ENCODE measurements around the gene RHBDD2. TPM values are rescaled to one million over a fixed set of nuclear protein-coding genes. Genes with fewer than 3 reads are reported as not detected.

Gene RHBDD2
- total and polyA plus RNA-seq, 9 of the 15 experiments (the other 6 are each of a cell fraction or from before 2014, with no cell fraction given), result 3.3 to 36.7 (median 17.9) TPM

GRCh38 chr7:75914655-75915415 is 36.0 kb downstream of the RHBDD2 start, which contains the start of gene POR (continued):
- TF ChIP-seq, protein P1, sequence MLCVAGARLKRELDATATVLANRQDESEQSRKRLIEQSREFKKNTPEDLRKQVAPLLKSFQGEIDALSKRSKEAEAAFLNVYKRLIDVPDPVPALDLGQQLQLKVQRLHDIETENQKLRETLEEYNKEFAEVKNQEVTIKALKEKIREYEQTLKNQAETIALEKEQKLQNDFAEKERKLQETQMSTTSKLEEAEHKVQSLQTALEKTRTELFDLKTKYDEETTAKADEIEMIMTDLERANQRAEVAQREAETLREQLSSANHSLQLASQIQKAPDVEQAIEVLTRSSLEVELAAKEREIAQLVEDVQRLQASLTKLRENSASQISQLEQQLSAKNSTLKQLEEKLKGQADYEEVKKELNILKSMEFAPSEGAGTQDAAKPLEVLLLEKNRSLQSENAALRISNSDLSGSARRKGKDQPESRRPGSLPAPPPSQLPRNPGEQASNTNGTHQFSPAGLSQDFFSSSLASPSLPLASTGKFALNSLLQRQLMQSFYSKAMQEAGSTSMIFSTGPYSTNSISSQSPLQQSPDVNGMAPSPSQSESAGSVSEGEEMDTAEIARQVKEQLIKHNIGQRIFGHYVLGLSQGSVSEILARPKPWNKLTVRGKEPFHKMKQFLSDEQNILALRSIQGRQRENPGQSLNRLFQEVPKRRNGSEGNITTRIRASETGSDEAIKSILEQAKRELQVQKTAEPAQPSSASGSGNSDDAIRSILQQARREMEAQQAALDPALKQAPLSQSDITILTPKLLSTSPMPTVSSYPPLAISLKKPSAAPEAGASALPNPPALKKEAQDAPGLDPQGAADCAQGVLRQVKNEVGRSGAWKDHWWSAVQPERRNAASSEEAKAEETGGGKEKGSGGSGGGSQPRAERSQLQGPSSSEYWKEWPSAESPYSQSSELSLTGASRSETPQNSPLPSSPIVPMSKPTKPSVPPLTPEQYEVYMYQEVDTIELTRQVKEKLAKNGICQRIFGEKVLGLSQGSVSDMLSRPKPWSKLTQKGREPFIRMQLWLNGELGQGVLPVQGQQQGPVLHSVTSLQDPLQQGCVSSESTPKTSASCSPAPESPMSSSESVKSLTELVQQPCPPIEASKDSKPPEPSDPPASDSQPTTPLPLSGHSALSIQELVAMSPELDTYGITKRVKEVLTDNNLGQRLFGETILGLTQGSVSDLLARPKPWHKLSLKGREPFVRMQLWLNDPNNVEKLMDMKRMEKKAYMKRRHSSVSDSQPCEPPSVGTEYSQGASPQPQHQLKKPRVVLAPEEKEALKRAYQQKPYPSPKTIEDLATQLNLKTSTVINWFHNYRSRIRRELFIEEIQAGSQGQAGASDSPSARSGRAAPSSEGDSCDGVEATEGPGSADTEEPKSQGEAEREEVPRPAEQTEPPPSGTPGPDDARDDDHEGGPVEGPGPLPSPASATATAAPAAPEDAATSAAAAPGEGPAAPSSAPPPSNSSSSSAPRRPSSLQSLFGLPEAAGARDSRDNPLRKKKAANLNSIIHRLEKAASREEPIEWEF (CRISPR knock-in tag; IDR thresholded peaks at IDR 0.05), result no peak
- TF ChIP-seq ZFP36 (IDR thresholded peaks at IDR 0.05; ENCODE audit: low read depth, low read length, partially characterized antibody) (no peak), ZKSCAN1 (IDR thresholded peaks at IDR 0.05; ENCODE audit: low read depth, low read length) (peak; percentile 56; the same call in 1 of the 2 replicates), ZNF764 (CRISPR knock-in tag; IDR thresholded peaks at IDR 0.05; ENCODE audit: low read depth) (0 out of 2 replicates have a peak, but pooled peaks have one; percentile 29), ZNF76 (CRISPR knock-in tag; IDR thresholded peaks at IDR 0.05; ENCODE audit: borderline replicate concordance) (peak; percentile 70), SMAD3 (CRISPR knock-in tag; conservative IDR thresholded peaks at IDR 0.05) (peak; percentile 74; the same call in 1 of the 2 replicates), GATAD2B (IDR thresholded peaks at IDR 0.05; ENCODE audit: borderline replicate concordance) (peak; percentile 100), ZNF507 (tag; conservative IDR thresholded peaks at IDR 0.05) (no peak)
- TF ChIP-seq, protein P2, sequence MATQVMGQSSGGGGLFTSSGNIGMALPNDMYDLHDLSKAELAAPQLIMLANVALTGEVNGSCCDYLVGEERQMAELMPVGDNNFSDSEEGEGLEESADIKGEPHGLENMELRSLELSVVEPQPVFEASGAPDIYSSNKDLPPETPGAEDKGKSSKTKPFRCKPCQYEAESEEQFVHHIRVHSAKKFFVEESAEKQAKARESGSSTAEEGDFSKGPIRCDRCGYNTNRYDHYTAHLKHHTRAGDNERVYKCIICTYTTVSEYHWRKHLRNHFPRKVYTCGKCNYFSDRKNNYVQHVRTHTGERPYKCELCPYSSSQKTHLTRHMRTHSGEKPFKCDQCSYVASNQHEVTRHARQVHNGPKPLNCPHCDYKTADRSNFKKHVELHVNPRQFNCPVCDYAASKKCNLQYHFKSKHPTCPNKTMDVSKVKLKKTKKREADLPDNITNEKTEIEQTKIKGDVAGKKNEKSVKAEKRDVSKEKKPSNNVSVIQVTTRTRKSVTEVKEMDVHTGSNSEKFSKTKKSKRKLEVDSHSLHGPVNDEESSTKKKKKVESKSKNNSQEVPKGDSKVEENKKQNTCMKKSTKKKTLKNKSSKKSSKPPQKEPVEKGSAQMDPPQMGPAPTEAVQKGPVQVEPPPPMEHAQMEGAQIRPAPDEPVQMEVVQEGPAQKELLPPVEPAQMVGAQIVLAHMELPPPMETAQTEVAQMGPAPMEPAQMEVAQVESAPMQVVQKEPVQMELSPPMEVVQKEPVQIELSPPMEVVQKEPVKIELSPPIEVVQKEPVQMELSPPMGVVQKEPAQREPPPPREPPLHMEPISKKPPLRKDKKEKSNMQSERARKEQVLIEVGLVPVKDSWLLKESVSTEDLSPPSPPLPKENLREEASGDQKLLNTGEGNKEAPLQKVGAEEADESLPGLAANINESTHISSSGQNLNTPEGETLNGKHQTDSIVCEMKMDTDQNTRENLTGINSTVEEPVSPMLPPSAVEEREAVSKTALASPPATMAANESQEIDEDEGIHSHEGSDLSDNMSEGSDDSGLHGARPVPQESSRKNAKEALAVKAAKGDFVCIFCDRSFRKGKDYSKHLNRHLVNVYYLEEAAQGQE (IDR thresholded peaks at IDR 0.05; ENCODE audit: borderline replicate concordance), result no peak
- TF ChIP-seq, protein P2 (CRISPR knock-in tag; IDR thresholded peaks at IDR 0.05; ENCODE audit: low read depth), result peak; percentile 79

All from K562 (cell line).